CD4-positive, alpha-beta memory T cell (primary cell): ENCODE results near the gene SOX6. TPM values are rescaled to one million over a fixed set of nuclear protein-coding genes. Genes with fewer than 3 reads are reported as not detected.

Experiments used
- CTCF ChIA-PET: fragments of 350-600 bp; sonication (Branson Sonifier 250); formaldehyde crosslinking; loops from one replicate; lab custom pipeline; 2021; ENCODE audit warnings: inconsistent platforms; ENCODE audit not compliant: partially characterized antibody; lab: Charles Lee
- POLR2A ChIA-PET: fragments of 350-600 bp; sonication (Branson Sonifier 250); formaldehyde crosslinking; loops from one replicate; lab custom pipeline; 2021; ENCODE audit not compliant: partially characterized antibody; lab: Charles Lee
- DNase-seq, 5 donors: peaks; one replicate each; pipeline versions ENCODE4 v3.0.0 to v3.0.0-alpha.2; 2020 to 2022; ENCODE audit warnings: mixed read lengths in 1 of 5
- H3K27ac ChIP-seq: one replicate; pipeline ENCODE4 v1.7.0; 2013; ENCODE audit warnings: low read depth, low read length
- H3K27me3 ChIP-seq: 2 replicates; pipeline ENCODE4 v1.7.0; 2013; ENCODE audit warnings: mild to moderate bottlenecking, low read length, moderate library complexity; ENCODE audit not compliant: insufficient read depth
- H3K36me3 ChIP-seq: 2 replicates; pipeline ENCODE4 v1.7.0; 2013; ENCODE audit warnings: mild to moderate bottlenecking, low read length, moderate library complexity; ENCODE audit not compliant: insufficient read depth
- H3K4me1 ChIP-seq: 2 replicates; pipeline ENCODE4 v1.7.0; 2013; ENCODE audit warnings: mild to moderate bottlenecking, low read length, moderate library complexity; ENCODE audit not compliant: insufficient read depth
- H3K4me3 ChIP-seq, 2 donors: one replicate each; pipeline ENCODE4 v1.7.0; 2013; ENCODE audit warnings: low read length in 2 of 2, mild to moderate bottlenecking in 1 of 2
- H3K9me3 ChIP-seq, 2 donors: one replicate each; pipeline ENCODE4 v1.7.0; 2013; ENCODE audit warnings: low read length in 2 of 2, control low read depth in 1 of 2; ENCODE audit not compliant: control insufficient read depth in 1 of 2
- H3K27ac Mint-ChIP-seq, 7 donors: one replicate each; pipeline ENCODE4 v1.8.0; 2020 to 2021; ENCODE audit warnings: mixed read lengths in 7 of 7, mild to moderate bottlenecking in 6 of 7, inconsistent platforms in 3 of 7, moderate library complexity in 3 of 7
- H3K27me3 Mint-ChIP-seq, 2 donors: one replicate each; pipeline ENCODE4 v1.8.0; 2020 to 2021; ENCODE audit warnings: mixed read lengths in 2 of 2
- H3K36me3 Mint-ChIP-seq, 2 donors: one replicate each; pipeline ENCODE4 v1.8.0; 2020 to 2021; ENCODE audit warnings: mixed read lengths in 2 of 2, inconsistent platforms in 1 of 2, mild to moderate bottlenecking in 1 of 2
- H3K4me1 Mint-ChIP-seq, 4 donors: one replicate each; pipeline ENCODE4 v1.8.0; 2020 to 2021; ENCODE audit warnings: mixed read lengths in 4 of 4, mild to moderate bottlenecking in 1 of 4
- H3K4me3 Mint-ChIP-seq, 8 donors: one replicate each; pipeline ENCODE4 v1.8.0; 2020 to 2021; ENCODE audit warnings: mixed read lengths in 8 of 8, mild to moderate bottlenecking in 7 of 8, moderate library complexity in 6 of 8, inconsistent platforms in 3 of 8
- H3K9me3 Mint-ChIP-seq, 8 donors: one replicate each; pipeline ENCODE4 v1.8.0; 2020 to 2021; ENCODE audit warnings: mixed read lengths in 8 of 8, mild to moderate bottlenecking in 5 of 8, inconsistent platforms in 3 of 8, moderate library complexity in 1 of 8
- intact Hi-C: fragments of 100-400 bp; cut with micrococcal nuclease; formaldehyde crosslinking; loops from one replicate; pipeline ENCODE4 v1.15.1; 2023
- polyA plus RNA-seq, 2 donors: library from polyadenylated mRNA; unstranded; fragments of 300-500 nt; fragmentation: Illumina TruSeq; gene quantifications; one replicate each; pipeline ENCODE4 v1.2.3, GENCODE V29; 2021
- total RNA-seq, 2 experiments: library from RNA; stranded (reverse); gene quantifications; one replicate each; pipeline ENCODE4 v1.2.3, GENCODE V29; 2021

Gene SOX6
- total and polyA plus RNA-seq, 4 experiments from 2014 or later: not detected

- DNase-seq: no peak
- Mint-ChIP-seq H3K4me3 (no peak overlapping the region), H3K27ac (no peak overlapping the region), H3K9me3 (peaks cover 0 to 2% (median 0%) of the 10 kb centered on the region in 8 donors), H3K4me1 (no peaks in the 10 kb centered on the region), H3K27me3 (no peaks in the 10 kb centered on the region), H3K36me3 (no peaks in the 10 kb centered on the region)
- Histone ChIP-seq H3K27me3 (no peaks in the 10 kb centered on the region), H3K27ac (no peak overlapping the region), H3K36me3 (no peaks in the 10 kb centered on the region), H3K4me1 (no peaks in the 10 kb centered on the region), H3K9me3 (no peaks in the 10 kb centered on the region), H3K4me3 (no peak overlapping the region)
- ChIA-PET POLR2A (no interaction called here), CTCF (no interaction called here)
- intact Hi-C loops: no loop called here
Measured at GRCh38 chr11:15987046-15987445, 369.3 kb downstream of the SOX6 start.

GRCh38 chr11:15985860-15986139, 370.5 kb downstream of the SOX6 start:
- Mint-ChIP-seq H3K36me3 (no peaks in the 10 kb centered on the region), H3K4me3 (no peak overlapping the region), H3K27me3 (no peaks in the 10 kb centered on the region), H3K4me1 (no peaks in the 10 kb centered on the region), H3K9me3 (peaks cover 0 to 2% (median 0%) of the 10 kb centered on the region in 8 donors), H3K27ac (no peak overlapping the region)
- H3K27ac ChIP-seq: no peak overlapping the region
- no peaks in the 10 kb centered on the region for H3K4me1 ChIP-seq
- H3K27me3 ChIP-seq: no peaks in the 10 kb centered on the region
- intact Hi-C loops: no loop called here
- no peak for DNase-seq
- H3K9me3 ChIP-seq: no peaks in the 10 kb centered on the region
- CTCF ChIA-PET: no interaction called here
- H3K36me3 ChIP-seq: no peaks in the 10 kb centered on the region
- no peak overlapping the region for H3K4me3 ChIP-seq
- POLR2A ChIA-PET: no interaction called here

- H3K9me3 ChIP-seq: no peaks in the 10 kb centered on the region
- H3K27me3 Mint-ChIP-seq: no peaks in the 10 kb centered on the region
- no peaks in the 10 kb centered on the region for H3K4me1 Mint-ChIP-seq
- intact Hi-C loops: no loop called here
- no peaks in the 10 kb centered on the region for H3K27me3 ChIP-seq
- no peak overlapping the region for H3K4me3 ChIP-seq
- no peak overlapping the region for H3K4me3 Mint-ChIP-seq
- no peaks in the 10 kb centered on the region for H3K36me3 Mint-ChIP-seq
- DNase-seq: no peak
- ChIA-PET CTCF (no interaction called here), POLR2A (no interaction called here)
- H3K27ac ChIP-seq: no peak overlapping the region
- H3K9me3 Mint-ChIP-seq: peaks cover 0 to 2% (median 0%) of the 10 kb centered on the region in 8 donors
- no peaks in the 10 kb centered on the region for H3K36me3 ChIP-seq
- H3K27ac Mint-ChIP-seq: no peak overlapping the region
- no peaks in the 10 kb centered on the region for H3K4me1 ChIP-seq
Measured at GRCh38 chr11:15985127-15985859, 371.1 kb downstream of the SOX6 start.

- POLR2A ChIA-PET: no interaction called here
- no peaks in the 10 kb centered on the region for H3K9me3 ChIP-seq
- Mint-ChIP-seq H3K9me3 (no peaks in the 10 kb centered on the region), H3K27ac (no peak overlapping the region), H3K4me1 (no peaks in the 10 kb centered on the region), H3K27me3 (no peaks in the 10 kb centered on the region), H3K36me3 (no peaks in the 10 kb centered on the region), H3K4me3 (no peak overlapping the region)
- no peaks in the 10 kb centered on the region for H3K36me3 ChIP-seq
- H3K4me1 ChIP-seq: no peaks in the 10 kb centered on the region
- H3K4me3 ChIP-seq: no peak overlapping the region
- intact Hi-C loops: no loop called here
- CTCF ChIA-PET: no interaction called here
- H3K27me3 ChIP-seq: no peaks in the 10 kb centered on the region
- H3K27ac ChIP-seq: no peak overlapping the region
- DNase-seq: no peak
Measured at GRCh38 chr11:15981292-15981691, 375.1 kb downstream of the SOX6 start.

GRCh38 chr11:15977116-15977515, 379.2 kb downstream of the SOX6 start:
- CTCF ChIA-PET: no interaction called here
- H3K27ac Mint-ChIP-seq: no peak overlapping the region
- no peaks in the 10 kb centered on the region for H3K36me3 Mint-ChIP-seq

GRCh38 chr11:15976433-15977045, 379.8 kb downstream of the SOX6 start:
- no peak for DNase-seq
- intact Hi-C loops: no loop called here
- Mint-ChIP-seq H3K4me3 (no peak overlapping the region), H3K36me3 (no peaks in the 10 kb centered on the region), H3K27me3 (no peaks in the 10 kb centered on the region), H3K27ac (no peak overlapping the region), H3K4me1 (no peaks in the 10 kb centered on the region), H3K9me3 (no peaks in the 10 kb centered on the region)
- H3K4me1 ChIP-seq: no peaks in the 10 kb centered on the region
- H3K36me3 ChIP-seq: no peaks in the 10 kb centered on the region
- H3K4me3 ChIP-seq: no peak overlapping the region
- H3K27me3 ChIP-seq: no peaks in the 10 kb centered on the region
- no peak overlapping the region for H3K27ac ChIP-seq
- POLR2A ChIA-PET: no interaction called here
- CTCF ChIA-PET: no interaction called here
- no peaks in the 10 kb centered on the region for H3K9me3 ChIP-seq

More at GRCh38 chr11:15977116-15977515, 379.2 kb downstream of the SOX6 start:
- no peaks in the 10 kb centered on the region for H3K27me3 ChIP-seq
- POLR2A ChIA-PET: no interaction called here
- H3K4me1 Mint-ChIP-seq: no peaks in the 10 kb centered on the region
- DNase-seq: no peak
- H3K9me3 ChIP-seq: no peaks in the 10 kb centered on the region
- no peak overlapping the region for H3K4me3 ChIP-seq
- intact Hi-C loops: no loop called here
- no peaks in the 10 kb centered on the region for H3K36me3 ChIP-seq
- H3K4me3 Mint-ChIP-seq: no peak overlapping the region
- H3K9me3 Mint-ChIP-seq: no peaks in the 10 kb centered on the region
- H3K27me3 Mint-ChIP-seq: no peaks in the 10 kb centered on the region
- no peaks in the 10 kb centered on the region for H3K4me1 ChIP-seq
- no peak overlapping the region for H3K27ac ChIP-seq

- Histone ChIP-seq H3K27ac (no peak overlapping the region), H3K4me1 (no peaks in the 10 kb centered on the region), H3K36me3 (no peaks in the 10 kb centered on the region), H3K27me3 (no peaks in the 10 kb centered on the region), H3K9me3 (no peaks in the 10 kb centered on the region), H3K4me3 (no peak overlapping the region)
- intact Hi-C loops: no loop called here
- ChIA-PET CTCF (no interaction called here), POLR2A (no interaction called here)
- Mint-ChIP-seq H3K27me3 (no peaks in the 10 kb centered on the region), H3K4me1 (no peaks in the 10 kb centered on the region), H3K9me3 (no peaks in the 10 kb centered on the region), H3K27ac (no peak overlapping the region), H3K4me3 (no peak overlapping the region), H3K36me3 (no peaks in the 10 kb centered on the region)
- DNase-seq: no peak
Measured at GRCh38 chr11:15975742-15976141, 380.6 kb downstream of the SOX6 start.
